COLO668 (cell line): ENCODE data around the gene GPR156.
"Not testable (repeated sequence)": the region's sequence is repeated elsewhere in the genome, so short reads cannot be mapped to it uniquely, and the experiment has no call there.

Source experiments
- DNase-seq: peaks from one replicate; lab custom pipeline; 2025; ENCODE audit not compliant: unreplicated experiment; lab: John Stamatoyannopoulos, UW

The GPR156 gene

DNA sequence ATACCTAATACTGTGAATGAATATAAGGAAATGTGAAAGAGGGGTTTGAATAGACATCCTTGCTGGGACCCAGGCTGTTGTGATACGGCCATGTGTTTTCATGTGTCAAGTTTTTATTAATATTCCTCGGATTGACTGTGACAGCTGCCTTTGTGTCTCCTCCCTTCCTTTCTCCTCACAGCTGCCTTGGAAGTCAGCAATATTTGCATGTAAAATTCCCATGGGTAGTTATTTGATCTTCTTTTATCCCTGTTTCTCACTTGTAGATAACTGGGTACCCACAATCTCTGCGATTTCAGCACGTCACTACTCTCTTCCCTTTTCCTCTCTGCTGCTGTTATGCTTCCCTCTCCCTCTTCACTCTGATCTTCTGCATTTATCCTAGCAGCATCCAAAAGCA, 9.4 kb downstream of the GPR156 start:
- no peak for DNase-seq

- no peak for DNase-seq
Observed at GRCh38 chr3:120274739-120275167, 10.3 kb downstream of the GPR156 start.

DNA sequence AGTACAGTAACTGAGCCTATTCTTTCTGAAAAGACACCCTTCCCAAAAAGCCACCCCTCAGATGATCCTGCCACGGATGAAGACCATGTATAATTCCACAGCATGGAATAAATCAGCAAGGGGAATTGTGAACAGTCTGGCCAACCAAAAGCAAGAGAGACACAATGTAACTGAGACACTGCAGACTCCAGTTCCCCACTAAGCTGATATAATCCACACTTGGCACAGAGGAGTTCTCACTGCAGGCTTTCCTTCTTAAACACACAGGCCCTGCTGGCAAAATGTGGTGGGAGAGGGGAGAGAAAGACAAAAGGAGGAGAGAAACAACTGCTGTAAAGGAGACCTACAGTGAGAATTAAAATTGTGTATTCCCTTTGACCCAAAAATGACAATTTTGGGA, 12.7 kb downstream of the GPR156 start:
- DNase-seq, result no peak

GRCh38 chr3:120265989-120266388, 19.0 kb downstream of the GPR156 start:
- DNase-seq, result no peak

- DNase-seq, result no peak
Observed at GRCh38 chr3:120264963-120265362, 20.1 kb downstream of the GPR156 start.

GRCh38 chr3:120263792-120264191, 21.2 kb downstream of the GPR156 start:
- DNase-seq, result no peak

DNA sequence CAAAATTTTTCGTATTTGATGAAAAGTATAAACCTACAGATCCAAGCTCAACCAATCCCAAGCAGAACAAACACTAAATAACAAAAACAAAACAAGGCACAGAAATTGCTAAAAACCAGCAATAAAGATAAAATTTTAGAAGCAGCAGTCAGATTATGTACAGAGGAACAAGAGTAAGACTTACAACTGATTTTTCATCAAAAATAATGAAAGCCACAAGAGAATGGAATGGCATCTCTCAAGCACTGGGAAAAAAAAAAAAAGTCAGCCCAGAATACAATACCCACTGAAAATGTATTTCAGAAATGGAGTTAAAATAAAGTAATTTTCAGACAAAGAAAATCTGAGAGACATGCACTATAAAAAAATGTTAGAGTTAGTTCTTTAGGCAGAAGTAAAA, 27.0 kb downstream of the GPR156 start:
- DNase-seq, result no peak

DNA sequence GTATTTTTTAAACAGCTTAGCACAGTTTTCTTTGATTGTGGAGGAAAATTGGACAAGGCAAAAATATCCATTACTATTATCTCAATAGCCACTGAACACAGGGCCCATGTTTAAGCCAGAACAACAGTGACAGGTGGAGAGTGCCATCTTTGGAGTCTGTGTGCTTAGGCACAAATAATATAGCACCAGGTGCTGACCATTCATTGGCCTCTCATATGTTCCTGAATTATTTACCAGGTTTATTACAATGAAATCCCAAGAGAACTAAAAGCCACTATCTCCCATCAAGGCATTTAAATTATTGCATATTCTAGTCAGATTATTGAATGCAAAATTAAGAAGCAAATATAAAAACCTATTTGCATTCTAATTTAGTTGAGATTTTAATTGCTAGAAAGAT, 39.6 kb downstream of the GPR156 start:
- DNase-seq, result no peak

- DNase-seq, result no peak
Observed at GRCh38 chr3:120244834-120245225, 40.2 kb downstream of the GPR156 start.

- no peak for DNase-seq
Observed at GRCh38 chr3:120239644-120240043, 45.4 kb downstream of the GPR156 start.

- no peak for DNase-seq
Observed at GRCh38 chr3:120227710-120228347, 57.2 kb downstream of the GPR156 start.

DNA sequence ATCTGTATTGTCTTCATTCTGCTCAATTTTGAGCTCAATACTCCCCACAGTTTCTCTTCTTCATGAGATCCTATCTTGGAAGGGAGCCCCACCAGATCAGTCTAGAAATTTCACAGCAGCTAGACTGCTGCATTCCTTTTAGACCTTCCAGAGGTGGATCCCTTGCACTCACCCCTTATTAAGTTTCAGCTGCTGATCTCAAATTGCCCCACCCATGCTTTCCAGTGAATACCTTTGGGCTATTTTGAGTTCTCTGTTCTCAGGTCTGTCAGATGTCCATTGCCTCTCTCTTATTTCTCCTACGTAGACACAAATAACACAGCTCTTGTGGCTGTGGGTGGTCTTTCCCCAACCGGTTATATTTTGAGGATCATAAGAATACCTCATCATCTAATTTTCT, 60.8 kb downstream of the GPR156 start:
- no peak for DNase-seq

- no peak for DNase-seq
Observed at GRCh38 chr3:120218981-120219380, 66.0 kb downstream of the GPR156 start.

DNA sequence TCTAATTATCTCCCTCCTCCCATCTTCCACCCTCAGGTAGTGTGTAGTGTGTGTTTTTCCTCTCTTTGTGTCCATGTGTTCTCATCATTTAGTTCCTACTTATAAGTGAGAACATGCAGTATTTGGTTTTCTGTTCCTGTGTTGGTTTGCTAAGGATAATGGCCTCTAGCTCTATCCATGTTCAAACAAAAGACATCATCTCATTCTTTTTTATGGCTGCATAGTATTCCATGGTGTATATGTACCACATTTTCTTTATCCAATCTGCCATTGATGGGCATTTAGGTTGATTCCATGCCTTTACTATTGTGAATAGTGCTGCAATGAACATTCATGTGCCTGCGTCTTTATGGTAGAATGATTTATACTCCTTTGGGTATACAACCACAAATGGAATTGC, 68.4 kb downstream of the GPR156 start:
- DNase-seq, result not testable (repeated sequence)

GRCh38 chr3:120214176-120214575, 70.8 kb downstream of the GPR156 start:
- DNase-seq, result peak; percentile 45

GRCh38 chr3:120212505-120212904, 72.5 kb downstream of the GPR156 start:
- no peak for DNase-seq

DNA sequence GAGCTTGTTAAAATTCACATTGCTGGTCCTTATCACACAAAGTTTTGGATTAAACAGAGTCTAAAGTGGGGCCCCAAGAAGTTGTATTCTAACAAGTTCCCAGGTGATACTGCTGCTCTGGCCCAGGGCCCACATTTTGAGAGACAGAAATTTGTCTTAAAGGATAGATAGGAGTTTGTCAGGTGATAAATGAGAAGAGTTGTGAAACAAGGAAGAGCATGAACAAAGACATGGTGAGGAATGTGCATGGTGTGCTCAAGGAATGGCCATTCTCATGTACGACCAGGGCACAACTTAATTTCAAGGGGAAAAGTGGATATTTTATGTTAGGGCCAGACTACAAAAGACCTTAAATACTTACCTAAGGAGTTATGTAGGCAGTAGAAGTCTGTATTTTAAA, 75.6 kb downstream of the GPR156 start:
- no peak for DNase-seq

- DNase-seq, result no peak
Observed at GRCh38 chr3:120204338-120204737, 80.7 kb downstream of the GPR156 start.

GRCh38 chr3:120203621-120204020, 81.4 kb downstream of the GPR156 start:
- DNase-seq, result no peak

DNA sequence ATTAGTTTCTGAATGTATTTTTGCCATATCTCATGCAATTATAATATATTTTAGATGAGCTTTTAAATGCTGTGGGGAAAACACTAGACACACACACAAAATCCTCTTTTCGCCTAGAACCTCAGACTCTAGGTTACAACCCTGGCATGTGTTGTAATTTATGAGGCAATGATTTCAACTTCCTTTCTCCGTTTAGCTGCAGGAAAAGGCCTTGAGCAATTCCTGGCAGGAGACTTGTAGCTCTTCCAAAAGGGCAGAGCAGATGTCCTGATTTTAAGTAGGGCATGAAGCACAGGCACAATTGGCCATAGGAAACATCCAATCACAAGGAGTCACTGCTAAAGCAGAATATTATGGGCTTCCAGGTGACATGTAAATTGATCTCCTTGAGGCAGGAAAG, 82.0 kb downstream of the GPR156 start:
- DNase-seq, result no peak

DNA sequence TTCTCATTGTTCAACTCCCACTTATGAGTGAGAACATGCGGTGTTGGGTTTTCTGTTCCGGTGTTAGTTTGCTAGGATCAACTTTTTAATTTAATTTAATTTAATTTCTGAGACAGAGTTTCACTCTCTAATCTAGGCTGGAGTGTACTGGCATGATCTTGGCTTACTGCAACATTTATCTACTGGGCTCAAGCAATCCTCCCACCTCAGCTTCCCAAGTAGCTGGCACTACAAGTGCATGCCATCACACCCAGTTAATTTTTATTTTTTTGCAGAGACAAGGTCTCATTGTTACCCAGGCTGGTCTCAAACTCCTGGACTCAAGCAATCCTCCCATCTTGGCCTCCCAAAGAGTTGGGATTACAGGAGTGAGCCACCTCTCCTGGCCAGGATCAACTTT, 82.7 kb downstream of the GPR156 start:
- DNase-seq, result no peak

- no peak for DNase-seq
Observed at GRCh38 chr3:120200493-120201235, 84.4 kb downstream of the GPR156 start.
